Adipose tissue (tissue), 3 donors: ENCODE results near the gene MYO3B. TPM values are rescaled to one million over a fixed set of nuclear protein-coding genes. Genes with fewer than 3 reads are reported as not detected.

Experiments
- H3K27ac ChIP-seq: one replicate; pipeline ENCODE4 v1.5.1; 2013; ENCODE audit warnings: low read depth, low read length
- WGBS, 3 donors: extraction: QIAGEN DNeasy Blood & Tissue Kit; methylation state at CpG; one replicate each; pipeline ENCODE4 v1.1.7; 2013; 5-methylcytosine and 5-hydroxymethylcytosine counted together
- polyA plus RNA-seq, 3 donors: library from polyadenylated mRNA; stranded (reverse); fragments of 200-250 nt; gene quantifications; one replicate each; pipeline ENCODE4 v1.2.3, GENCODE V29; 2013
- donor health status: healthy with polysubstance abuse.
- donor health status: Bipolar disorder and iron deficiency.
- donor health status: healthy.

The MYO3B gene
- polyA plus RNA-seq, 3 donors = 0.01 to 0.28 TPM; not detected in 1

DNA sequence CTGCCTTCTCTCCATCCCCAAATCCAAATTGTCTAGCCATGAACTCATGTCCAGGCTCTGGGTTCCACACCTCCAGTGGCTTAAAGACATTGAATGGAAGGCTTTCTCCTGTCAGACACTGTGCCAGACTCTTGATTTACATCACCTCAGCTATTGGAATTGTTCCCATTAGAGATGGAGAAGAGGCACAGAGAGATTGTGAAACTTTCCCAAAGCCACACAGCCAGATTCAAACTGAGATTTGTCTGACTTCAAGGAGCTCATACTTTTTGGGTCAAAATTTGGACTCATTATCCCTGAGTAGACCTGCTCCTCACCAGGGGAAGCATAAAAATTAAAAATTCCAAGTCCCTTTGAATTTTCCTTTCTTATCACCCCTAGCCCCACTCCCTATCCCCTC, 18.9 kb upstream of the MYO3B start:
- H3K27ac ChIP-seq = no peak overlapping the region

DNA sequence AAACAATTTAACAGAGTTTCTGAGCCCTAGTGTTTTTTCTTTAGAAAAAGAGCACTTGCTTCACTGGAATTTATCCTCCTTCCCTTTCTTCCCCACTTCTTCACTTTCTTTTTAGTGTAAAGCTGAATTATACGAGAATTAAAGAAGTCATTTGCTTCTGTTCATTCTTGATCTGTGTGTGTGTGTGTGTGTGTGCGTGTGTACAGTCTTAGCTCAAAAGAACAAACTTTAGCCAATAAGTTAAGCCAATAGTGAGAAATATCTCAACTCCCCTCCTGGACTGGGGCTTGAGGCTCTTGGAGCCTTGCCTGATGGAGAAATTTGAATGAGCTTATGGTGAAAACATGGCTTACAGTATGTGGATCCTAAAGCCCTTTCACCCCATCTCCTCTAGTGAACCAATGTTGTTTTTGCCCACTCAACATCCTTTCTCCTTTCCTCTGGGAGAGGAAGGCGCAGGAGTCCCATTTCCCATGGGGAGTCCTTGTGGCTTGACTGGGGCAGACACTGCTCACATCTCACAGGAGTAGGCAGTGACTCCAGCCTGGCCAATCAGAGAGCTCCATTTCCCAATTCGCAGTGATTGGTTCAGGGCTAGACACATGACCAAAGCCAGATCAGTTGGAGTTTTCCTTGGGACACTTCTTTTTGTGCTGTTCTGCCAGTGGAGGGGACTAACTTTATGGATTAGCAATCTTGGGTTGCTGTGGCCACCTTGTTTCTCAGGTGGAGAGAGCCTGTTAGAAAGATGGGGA, 16.3 kb upstream of the MYO3B start:
- 79 to 84% (median 81%) methylated on average over 4 of the region's 4 CpGs for WGBS, 3 donors

DNA sequence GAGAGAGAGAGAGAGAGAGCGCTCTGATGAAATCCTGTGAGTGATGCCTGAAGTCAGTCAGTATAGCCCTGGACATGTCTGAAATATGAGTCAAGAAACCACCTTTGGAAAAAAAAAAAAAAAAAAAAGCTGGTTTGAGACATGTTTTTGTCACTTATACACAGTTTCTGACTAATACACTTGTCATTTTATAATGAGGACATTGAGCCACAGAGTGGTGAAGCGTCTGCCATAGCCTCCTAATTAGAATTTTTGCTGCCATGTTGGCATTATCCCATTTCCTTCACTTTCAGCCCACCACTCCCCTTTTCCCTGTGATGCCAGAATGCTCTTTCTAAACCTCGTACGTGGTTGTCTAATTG, 15.7 kb upstream of the MYO3B start:
- H3K27ac ChIP-seq = no peak overlapping the region
- WGBS, 3 donors = 87 to 94% (median 92%) methylated on average over 4 of the region's 4 CpGs

More for the DNA sequence above, 16.3 kb upstream of the MYO3B start:
- H3K27ac ChIP-seq = no peak overlapping the region

DNA sequence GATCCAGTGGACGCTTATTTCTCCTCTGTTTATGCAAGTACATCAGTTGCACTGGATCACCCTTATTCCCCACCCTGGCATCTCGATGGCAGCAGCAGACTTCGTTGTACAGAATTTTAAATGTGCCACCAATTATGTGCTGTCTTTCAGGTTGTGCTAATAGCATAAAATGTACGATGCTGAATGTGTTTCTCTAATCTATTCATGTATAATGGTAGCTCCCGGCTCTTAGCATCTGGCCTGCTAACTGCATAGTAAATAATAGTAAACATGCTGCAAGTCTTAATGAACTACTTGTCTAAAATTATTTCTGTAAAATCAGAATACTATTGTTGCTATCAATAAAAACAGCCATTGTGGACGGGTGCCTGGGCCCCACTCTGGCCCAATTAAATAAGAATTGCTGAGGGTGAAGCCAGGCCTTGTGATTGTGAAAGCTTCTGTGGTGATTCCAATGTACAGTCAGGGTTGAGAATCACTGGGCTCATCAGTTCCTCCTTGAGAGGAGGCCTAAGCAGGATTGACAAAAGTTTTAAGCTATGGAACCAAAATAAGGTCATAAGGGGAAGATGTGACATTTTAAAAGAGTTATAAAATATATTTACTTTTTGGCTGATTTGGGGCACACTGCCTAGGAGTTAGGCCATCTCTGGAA, 14.4 kb upstream of the MYO3B start:
- WGBS, 3 donors = 82 to 86% (median 83%) methylated on average over 6 of the region's 6 CpGs
- H3K27ac ChIP-seq = no peak overlapping the region

DNA sequence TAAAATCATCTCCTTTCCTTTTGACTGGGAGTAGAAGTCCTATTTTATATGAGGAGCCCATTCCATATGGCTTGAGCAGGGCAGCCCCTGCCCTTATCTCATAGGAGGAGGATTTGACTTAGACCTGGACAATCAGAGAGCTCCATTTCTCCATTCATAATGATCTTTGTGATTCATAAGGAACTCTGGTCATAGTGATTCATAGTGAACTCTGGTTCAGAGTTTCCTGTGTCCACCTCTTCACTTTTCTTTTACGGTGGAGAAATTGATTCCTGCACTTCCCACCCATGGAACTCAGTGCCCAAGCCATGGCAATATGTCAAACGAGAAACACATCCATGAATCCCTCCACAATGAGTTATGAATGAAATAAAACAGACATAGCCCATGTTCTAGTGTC, 12.8 kb upstream of the MYO3B start:
- H3K27ac ChIP-seq = no peak overlapping the region
- 66 to 80% (median 67%) methylated on average over 2 of the region's 2 CpGs for WGBS, 3 donors

DNA sequence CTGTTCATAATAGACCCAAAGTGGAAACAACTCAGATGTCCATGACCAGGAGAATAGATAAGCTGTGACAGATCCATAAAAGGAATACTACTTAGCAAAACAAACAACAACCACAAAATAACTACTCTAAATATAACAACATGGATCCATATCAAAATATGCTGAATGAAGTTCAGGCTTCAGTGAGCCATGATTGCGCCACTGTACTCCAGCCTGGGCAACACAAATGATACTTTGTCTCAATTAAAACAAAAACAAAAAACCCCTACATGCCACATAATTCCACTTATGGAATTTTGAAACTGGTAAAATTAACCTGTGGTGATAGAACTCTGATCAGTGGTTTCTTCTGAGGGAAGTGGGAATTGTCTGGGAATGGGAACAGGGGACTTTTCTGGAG, 11.2 kb upstream of the MYO3B start:
- WGBS, 3 donors = 97 to 100% (median 98%) methylated on average over 1 of the region's 1 CpG
- no peak overlapping the region for H3K27ac ChIP-seq

DNA sequence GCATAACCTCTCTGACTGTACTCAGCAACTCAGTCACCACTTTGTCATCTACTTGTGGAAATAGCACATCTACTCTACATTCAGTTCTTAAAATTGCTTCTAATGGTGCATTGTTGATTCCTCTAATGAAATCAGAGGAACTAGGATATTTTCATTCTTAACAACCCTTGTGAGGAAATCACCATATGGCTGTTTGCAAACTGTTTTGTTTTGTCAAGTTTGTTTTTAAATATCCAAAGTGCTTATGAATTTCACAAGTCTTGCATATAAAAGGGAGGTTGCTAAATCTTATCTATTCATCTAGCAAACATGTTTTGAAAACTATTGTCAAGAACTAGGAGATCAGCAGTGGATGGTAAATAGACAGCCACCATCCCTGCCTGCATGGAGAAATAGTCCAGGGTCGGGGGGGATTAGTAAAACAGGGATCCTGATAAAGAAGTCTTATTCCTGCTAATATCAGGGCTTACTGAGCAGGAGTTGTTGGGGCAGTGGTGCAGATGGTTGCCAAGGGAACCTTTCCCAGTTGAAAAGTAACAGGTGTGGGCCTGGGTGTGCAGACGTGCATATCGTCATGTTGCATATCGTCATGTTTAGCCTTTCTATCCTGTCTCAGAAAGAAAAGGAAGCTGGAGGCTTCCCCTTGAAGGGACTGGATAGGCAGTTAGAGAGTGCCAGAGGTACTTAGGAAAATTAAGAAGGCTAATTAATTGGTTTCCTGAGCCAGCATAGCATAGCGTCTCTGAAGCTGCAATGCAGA, 7.5 kb upstream of the MYO3B start:
- no peak overlapping the region for H3K27ac ChIP-seq
- 28 to 60% (median 50%) methylated on average over 5 of the region's 5 CpGs for WGBS, 3 donors

DNA sequence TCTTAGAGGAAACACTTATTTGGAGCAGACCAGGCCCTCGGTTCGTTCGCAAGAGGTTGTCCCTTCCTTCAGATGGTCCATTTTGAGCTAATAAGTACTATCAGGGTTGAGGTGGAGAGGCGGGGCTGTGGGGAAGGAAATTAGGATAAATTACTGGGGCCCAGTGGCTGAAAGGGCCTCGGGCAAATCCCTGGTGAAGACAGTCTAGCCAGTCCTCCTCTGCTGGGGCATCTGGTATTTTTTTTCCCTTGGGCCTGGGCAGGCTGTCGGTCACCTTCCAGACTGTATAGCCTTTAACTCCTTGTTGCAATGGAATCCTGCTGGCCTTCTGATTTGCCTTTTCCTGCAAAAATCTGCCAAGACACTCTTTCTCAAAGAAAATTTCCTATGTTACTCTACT, 1.7 kb upstream of the MYO3B start:
- WGBS, 3 donors = 66 to 83% (median 78%) methylated on average over 6 of the region's 6 CpGs
- no peak overlapping the region for H3K27ac ChIP-seq

DNA sequence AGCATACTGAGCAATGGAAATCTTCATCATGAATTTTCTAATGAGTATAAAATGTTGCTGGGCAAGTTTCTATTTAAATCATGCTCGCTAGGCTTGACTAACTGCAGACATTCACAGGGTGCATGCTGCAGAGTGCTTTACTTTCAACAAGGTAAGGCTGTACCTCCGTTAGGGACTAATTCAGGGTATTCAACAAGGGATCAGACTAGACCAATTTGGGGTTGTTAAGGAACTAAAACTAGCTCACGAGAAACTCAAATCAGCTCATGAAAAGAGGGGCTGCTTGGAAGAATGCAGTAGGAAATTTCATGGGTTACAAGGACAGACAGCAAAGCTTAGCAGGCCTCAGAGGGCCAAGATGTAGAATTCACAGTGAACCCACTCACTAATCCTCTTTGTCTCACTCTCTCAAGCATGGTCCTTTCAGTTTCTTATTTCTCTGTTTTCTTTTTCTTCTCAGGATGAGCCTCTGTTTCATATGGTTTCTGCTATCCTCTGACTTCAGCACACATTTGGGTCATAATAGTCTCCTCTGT, 2.2 kb downstream of the MYO3B start:
- WGBS, 3 donors = 80 to 88% (median 85%) methylated on average over 3 of the region's 3 CpGs
- no peak overlapping the region for H3K27ac ChIP-seq

DNA sequence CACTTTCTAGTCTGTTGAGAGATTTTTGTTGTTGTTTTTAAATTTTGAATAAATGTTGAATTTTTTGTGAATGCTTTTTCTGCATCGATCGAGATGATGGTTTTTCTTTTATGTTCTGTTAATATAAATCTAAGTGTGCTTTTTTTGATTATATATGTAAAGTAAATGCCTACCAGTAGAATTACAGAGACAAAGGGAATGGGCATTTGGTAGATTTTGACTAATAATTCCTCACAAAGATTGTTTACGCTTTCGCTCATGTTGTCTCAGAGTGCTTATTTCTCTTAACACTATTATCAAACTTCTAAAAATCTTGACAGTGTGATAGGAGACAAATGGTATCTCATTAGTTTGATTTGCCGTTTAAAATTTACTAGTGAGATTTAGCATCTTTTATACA, 3.7 kb downstream of the MYO3B start:
- 94 to 96% (median 95%) methylated on average over 5 of the region's 5 CpGs for WGBS, 3 donors
- no peak overlapping the region for H3K27ac ChIP-seq

DNA sequence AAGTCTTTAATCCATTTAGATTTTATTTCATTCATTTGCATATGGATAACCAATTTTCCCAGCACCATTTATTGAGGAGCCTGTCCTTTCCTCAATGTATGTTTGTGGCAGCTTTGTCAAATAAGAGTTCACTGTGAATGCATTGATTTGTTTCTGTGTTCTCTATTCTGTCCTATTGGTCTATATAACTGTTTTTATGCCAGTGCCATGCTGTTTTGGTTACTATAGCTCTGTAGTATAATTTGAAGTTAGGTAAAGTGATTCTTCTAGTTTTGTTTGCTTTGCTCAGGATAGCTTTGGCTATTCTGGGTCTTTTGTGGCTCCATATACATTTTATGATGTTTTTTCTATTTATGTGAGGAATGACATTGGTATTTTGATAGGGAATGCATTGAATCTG, 7.4 kb downstream of the MYO3B start:
- no peak overlapping the region for H3K27ac ChIP-seq

DNA sequence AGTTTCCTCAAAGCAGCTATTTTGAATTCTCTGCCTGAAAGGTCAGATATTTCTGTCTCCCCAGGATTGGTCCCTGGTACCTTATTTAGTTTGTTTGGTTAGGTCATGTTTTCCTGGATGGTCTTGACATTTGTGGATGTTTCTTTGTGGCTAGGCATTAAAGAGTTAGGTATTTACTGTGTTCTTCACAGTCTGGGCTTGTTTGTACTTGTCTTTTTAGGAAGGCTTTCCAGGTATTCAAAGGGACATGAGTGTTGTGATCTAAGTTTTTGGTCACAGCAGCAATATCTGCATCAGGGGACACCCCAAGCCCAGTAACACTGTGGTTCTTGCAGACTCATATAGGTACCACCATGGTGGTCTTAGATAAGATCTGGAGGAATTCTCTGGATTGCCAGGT, 11.8 kb downstream of the MYO3B start:
- no peak overlapping the region for H3K27ac ChIP-seq

DNA sequence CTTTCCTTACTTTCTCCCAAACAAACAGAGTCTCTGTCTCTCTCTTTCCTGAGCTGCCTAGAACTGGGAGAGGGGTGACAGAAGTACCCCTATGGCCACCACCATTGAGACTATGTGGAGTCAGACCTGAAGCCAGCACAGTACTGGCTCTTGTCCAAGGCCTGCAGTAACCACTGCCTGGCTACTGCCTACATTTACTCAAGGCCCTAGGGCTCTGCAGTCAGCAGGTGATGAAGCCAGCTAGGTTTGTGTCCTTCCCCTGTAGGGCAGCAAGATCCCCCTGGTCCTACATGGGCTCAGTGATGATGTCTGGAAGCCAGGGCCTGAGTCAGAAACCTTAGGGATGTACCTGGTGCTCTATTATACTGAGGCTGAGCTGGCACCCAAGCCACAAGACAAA, 12.2 kb downstream of the MYO3B start:
- no peak overlapping the region for H3K27ac ChIP-seq

DNA sequence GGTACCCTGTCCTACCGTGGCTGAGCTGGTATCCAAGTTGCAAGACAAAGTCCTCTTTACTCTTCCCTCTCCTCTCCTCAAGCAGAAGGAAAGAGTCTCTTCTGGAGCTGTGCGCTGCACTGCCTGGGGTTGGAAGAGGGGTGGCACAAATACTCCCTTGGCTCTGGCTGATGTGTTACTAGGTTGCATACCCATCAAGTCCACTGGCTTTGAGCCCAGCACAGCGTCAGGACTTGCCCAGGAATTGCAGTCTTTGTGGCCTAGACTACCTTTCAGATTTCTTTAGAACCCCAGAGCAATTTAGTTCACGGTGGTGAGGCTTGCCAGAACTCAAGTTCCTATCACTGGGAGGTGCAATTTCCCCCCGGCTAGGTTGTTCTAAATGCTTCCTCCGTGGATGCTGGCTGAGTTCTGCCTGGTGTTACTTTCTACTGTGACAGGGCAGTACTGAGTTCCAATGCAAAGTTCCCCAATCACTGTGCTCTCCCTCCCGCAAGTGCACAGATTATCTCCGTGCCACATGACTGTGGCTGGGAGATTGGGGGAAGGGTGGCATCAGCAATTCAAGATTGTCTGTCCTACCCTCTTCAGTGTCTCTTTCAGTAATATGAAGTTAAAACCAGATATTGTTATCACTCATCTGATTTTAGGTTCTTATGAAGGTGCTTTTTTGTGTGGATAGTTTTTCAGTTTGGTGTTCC, 13.4 kb downstream of the MYO3B start:
- WGBS, 3 donors = 86 to 89% (median 86%) methylated on average over 8 of the region's 8 CpGs

DNA sequence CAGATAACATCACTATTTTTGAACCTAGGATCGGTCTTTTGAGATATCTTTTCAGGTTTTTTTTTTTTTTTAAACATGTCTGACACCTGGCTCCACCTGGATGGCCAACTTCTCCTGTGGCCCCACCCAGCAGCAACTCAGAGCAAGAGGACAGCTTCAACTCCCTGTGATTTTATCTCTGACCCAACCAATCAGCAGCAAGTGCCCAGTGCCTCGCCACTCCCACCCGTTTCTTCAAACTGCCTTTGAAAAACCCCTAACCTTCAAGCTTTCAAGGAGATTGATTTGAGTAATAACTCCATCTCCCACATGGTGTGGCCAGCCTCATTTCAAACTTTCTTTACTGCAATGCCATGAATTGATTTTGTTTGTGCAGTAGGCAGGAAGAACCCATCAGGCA, 19.0 kb downstream of the MYO3B start:
- WGBS, 3 donors = 78 to 85% (median 83%) methylated on average over 3 of the region's 3 CpGs

More for the DNA sequence above, 13.4 kb downstream of the MYO3B start:
- H3K27ac ChIP-seq = no peak overlapping the region

DNA sequence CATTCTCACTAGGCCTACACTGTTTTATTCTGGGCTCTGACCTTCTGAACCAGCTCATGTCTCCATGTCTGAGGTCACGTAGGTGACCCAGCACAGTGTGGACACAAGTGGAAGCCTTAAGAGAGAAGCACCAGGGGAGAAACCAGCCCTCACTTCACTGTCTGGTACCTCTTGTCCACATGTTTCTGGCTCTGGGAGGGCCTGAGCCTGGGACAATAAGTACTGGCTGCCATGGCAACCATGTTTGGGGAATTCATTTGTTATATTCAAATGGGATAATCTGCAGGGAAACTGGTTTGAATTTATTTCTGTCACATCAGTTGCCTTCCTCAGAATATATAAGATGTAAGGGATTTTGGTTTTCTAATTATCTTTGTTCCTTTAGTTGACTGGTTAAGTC, 23.3 kb downstream of the MYO3B start:
- no peak overlapping the region for H3K27ac ChIP-seq
- 92 to 100% (median 96%) methylated on average over 1 of the region's 1 CpG for WGBS, 3 donors

More for the DNA sequence above, 19.0 kb downstream of the MYO3B start:
- H3K27ac ChIP-seq = no peak overlapping the region

DNA sequence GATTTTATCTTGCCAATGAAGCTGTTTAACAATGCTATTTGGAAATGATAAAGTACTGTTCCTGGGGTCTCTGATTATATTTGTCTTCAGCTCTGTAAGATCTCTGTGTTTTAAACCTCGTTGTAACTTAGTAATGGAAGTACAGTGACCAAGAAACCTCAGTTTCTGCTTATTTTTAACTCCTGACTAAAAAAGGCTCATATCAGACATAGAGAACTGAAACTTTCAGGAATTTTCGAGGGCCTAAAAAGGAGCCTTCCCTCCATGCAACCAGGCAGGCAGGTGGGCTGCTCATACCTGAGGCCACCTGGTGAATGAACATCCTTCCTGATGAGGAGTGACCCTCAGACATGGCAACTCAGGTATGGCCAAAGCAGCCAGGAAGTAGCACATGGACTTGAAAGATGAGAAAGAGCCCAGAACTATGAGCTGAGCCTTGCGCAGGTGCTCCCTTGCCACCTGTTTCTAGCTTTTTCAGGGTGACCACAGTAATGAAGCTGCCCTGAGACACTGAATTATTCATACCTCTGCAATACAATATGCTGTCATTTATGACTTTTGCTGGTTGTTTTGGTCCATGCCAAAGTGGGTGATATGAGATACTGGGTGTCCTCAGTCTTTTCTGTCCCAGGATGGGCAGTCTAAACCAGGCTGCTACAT, 23.9 kb downstream of the MYO3B start:
- 85 to 89% (median 87%) methylated on average over 3 of the region's 3 CpGs for WGBS, 3 donors
- H3K27ac ChIP-seq = no peak overlapping the region

DNA sequence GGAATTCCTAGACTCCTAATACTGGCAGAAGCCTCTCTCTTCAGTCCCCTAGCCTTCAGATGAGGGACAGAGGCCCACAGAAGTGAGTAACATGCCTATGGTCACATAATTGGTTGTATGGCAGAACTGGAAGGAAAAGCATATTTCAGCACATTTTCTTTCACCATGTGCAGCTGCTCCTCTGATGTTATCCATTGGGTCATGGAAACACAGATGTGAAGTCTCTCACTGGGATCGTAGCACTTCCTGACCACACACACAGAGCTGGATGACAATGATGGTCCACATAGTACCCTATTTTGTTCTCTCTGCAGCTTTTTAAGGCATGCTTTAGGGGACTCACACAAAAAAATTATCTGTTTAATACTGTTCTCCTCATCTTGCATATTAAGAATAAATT, 24.5 kb downstream of the MYO3B start:
- 32 to 63% (median 58%) methylated on average over 1 of the region's 1 CpG for WGBS, 3 donors
- no peak overlapping the region for H3K27ac ChIP-seq
